Smooth muscle cell (in vitro differentiated cells): ENCODE results near the gene PRKCA. TPM values are rescaled to one million over a fixed set of nuclear protein-coding genes. Genes with fewer than 3 reads are reported as not detected.

Source experiments
- DNase-seq: peaks from one replicate; lab custom pipeline; 2025; ENCODE audit not compliant: unreplicated experiment; lab: John Stamatoyannopoulos, UW
- H2AFZ ChIP-seq: fragments of 200-600 bp; sonication (generic); 2 replicates; pipeline ENCODE4 v1.6.0; 2016; ENCODE audit warnings: antibody characterized with exemption, low read depth, mild to moderate bottlenecking
- H3F3A ChIP-seq: fragments of 200-600 bp; sonication (generic); 2 replicates; pipeline ENCODE4 v1.6.0; 2017; ENCODE audit warnings: antibody characterized with exemption, low read depth
- H3K27ac ChIP-seq: fragments of 200-600 bp; sonication (generic); 2 replicates; pipeline ENCODE4 v1.5.1; 2016; ENCODE audit warnings: low read depth, mild to moderate bottlenecking
- H3K27me3 ChIP-seq: fragments of 200-600 bp; sonication (generic); 2 replicates; pipeline ENCODE4 v1.6.1; 2016; ENCODE audit warnings: low read depth, mild to moderate bottlenecking
- H3K36me3 ChIP-seq: fragments of 200-600 bp; sonication (generic); 2 replicates; pipeline ENCODE4 v1.5.1; 2016; ENCODE audit warnings: low read depth
- H3K4me1 ChIP-seq: fragments of 200-600 bp; sonication (generic); 2 replicates; pipeline ENCODE4 v1.5.1; 2016; ENCODE audit warnings: low read depth
- H3K4me2 ChIP-seq: fragments of 200-600 bp; sonication (generic); 2 replicates; pipeline ENCODE4 v1.6.0; 2016; ENCODE audit warnings: mild to moderate bottlenecking
- H3K4me3 ChIP-seq: fragments of 200-600 bp; sonication (generic); 2 replicates; pipeline ENCODE4 v1.5.1; 2016; ENCODE audit warnings: mild to moderate bottlenecking
- H3K79me2 ChIP-seq: fragments of 200-600 bp; sonication (generic); 2 replicates; pipeline ENCODE4 v1.6.0; 2016; ENCODE audit warnings: low read depth, mild to moderate bottlenecking
- H3K9ac ChIP-seq: fragments of 200-600 bp; sonication (generic); 2 replicates; pipeline ENCODE4 v1.6.0; 2016; ENCODE audit warnings: low read depth
- H3K9me3 ChIP-seq: fragments of 200-600 bp; sonication (generic); replicated peaks from 2 replicates; pipeline ENCODE4 v1.5.1; 2016; ENCODE audit warnings: low read depth
- H4K20me1 ChIP-seq: fragments of 200-600 bp; sonication (generic); 2 replicates; pipeline ENCODE4 v1.6.0; 2016; ENCODE audit warnings: low read depth
- CTCF ChIP-seq: fragments of 200-600 bp; sonication (generic); IDR thresholded peaks from 2 replicates; pipeline ENCODE4 v1.5.1; 2017; ENCODE audit warnings: borderline replicate concordance, mild to moderate bottlenecking, antibody characterized with exemption; ENCODE audit not compliant: insufficient read depth, poor library complexity, severe bottlenecking
- whole genome bisulfite sequencing: methylation state at CpG from one replicate; pipeline ENCODE4 v1.1.7; 2016; ENCODE audit warnings: low lambda C conversion rate; 5-methylcytosine and 5-hydroxymethylcytosine counted together
- polyA plus RNA-seq: library from polyadenylated mRNA; unstranded; fragments of >200 nt; fragmentation: Nextera tagmentation; extraction: Ambion mirVana; gene quantifications from 2 replicates; pipeline ENCODE4 v1.2.1, GENCODE V29; 2016
- total RNA-seq: library from RNA; depleted of rRNA; stranded (reverse); fragments of >200 nt; gene quantifications from 2 replicates; pipeline ENCODE4 v1.2.3, GENCODE V29; 2014

The PRKCA gene
- total and polyA plus RNA-seq, 2 experiments from 2014 or later = 0.78 to 7.1 TPM

- no peak for DNase-seq
- no peaks in the 10 kb centered on the region for H3K4me1 ChIP-seq
- H2AFZ ChIP-seq = no peak overlapping the region
- TF ChIP-seq CTCF = no peak
- no peaks in the 10 kb centered on the region for H3K9me3 ChIP-seq
- no peak overlapping the region for H3K4me3 ChIP-seq
- H3K36me3 ChIP-seq = no peaks in the 10 kb centered on the region
- H3K4me2 ChIP-seq = no peak overlapping the region
- H3K27me3 ChIP-seq = no peaks in the 10 kb centered on the region
- no peaks in the 10 kb centered on the region for H3F3A ChIP-seq
- H3K27ac ChIP-seq = no peak overlapping the region
- no peaks in the 10 kb centered on the region for H4K20me1 ChIP-seq
- H3K79me2 ChIP-seq = no peaks in the 10 kb centered on the region
- 90% methylated on average over 18 of the region's 18 CpGs for WGBS
- H3K9ac ChIP-seq = no peak overlapping the region
Observed at GRCh38 chr17:66755101-66755943, 452.9 kb downstream of the PRKCA start.

- 86% methylated on average over 10 of the region's 10 CpGs for WGBS
- TF ChIP-seq CTCF = no peak
- no peak for DNase-seq
Observed at GRCh38 chr17:66755944-66756290, 453.5 kb downstream of the PRKCA start.

GRCh38 chr17:66760324-66760723 is 457.9 kb downstream of the PRKCA start:
- Histone ChIP-seq H2AFZ (no peak overlapping the region), H3F3A (no peaks in the 10 kb centered on the region), H3K4me3 (no peak overlapping the region), H3K79me2 (no peaks in the 10 kb centered on the region), H3K4me1 (no peaks in the 10 kb centered on the region), H3K4me2 (no peak overlapping the region), H3K27ac (no peak overlapping the region), H3K36me3 (no peaks in the 10 kb centered on the region), H3K9me3 (no peaks in the 10 kb centered on the region), H3K9ac (no peak overlapping the region), H4K20me1 (no peaks in the 10 kb centered on the region), H3K27me3 (no peaks in the 10 kb centered on the region)
- 96% methylated on average over 3 of the region's 3 CpGs for whole genome bisulfite sequencing
- no peak for TF ChIP-seq CTCF
- no peak for DNase-seq

More at GRCh38 chr17:66755944-66756290, 453.5 kb downstream of the PRKCA start:
- no peaks in the 10 kb centered on the region for H3K9me3 ChIP-seq
- H3K4me3 ChIP-seq = no peak overlapping the region
- H3K4me2 ChIP-seq = no peak overlapping the region
- no peak overlapping the region for H2AFZ ChIP-seq
- H3K27ac ChIP-seq = no peak overlapping the region
- H3K36me3 ChIP-seq = no peaks in the 10 kb centered on the region
- H3K27me3 ChIP-seq = no peaks in the 10 kb centered on the region
- H3K79me2 ChIP-seq = no peaks in the 10 kb centered on the region
- H3F3A ChIP-seq = no peaks in the 10 kb centered on the region
- no peaks in the 10 kb centered on the region for H4K20me1 ChIP-seq
- H3K4me1 ChIP-seq = no peaks in the 10 kb centered on the region
- H3K9ac ChIP-seq = no peak overlapping the region

GRCh38 chr17:66762276-66762675 is 459.9 kb downstream of the PRKCA start:
- TF ChIP-seq CTCF = no peak
- no peak for DNase-seq
- WGBS = 94% methylated on average over 6 of the region's 6 CpGs

More at GRCh38 chr17:66762276-66762675, 459.9 kb downstream of the PRKCA start:
- Histone ChIP-seq H3K4me2 (no peak overlapping the region), H3K27ac (no peak overlapping the region), H3K4me1 (no peaks in the 10 kb centered on the region), H4K20me1 (no peaks in the 10 kb centered on the region), H3K27me3 (no peaks in the 10 kb centered on the region), H3K9ac (no peak overlapping the region), H3K4me3 (no peak overlapping the region), H3F3A (no peaks in the 10 kb centered on the region), H3K9me3 (no peaks in the 10 kb centered on the region), H3K36me3 (no peaks in the 10 kb centered on the region), H3K79me2 (no peaks in the 10 kb centered on the region), H2AFZ (no peak overlapping the region)
